ENCODE results near the gene VPS41.

VPS41 gene

GRCh38 chr7:38902449-38902848, 6.5 kb downstream of the VPS41 start:
- no peak overlapping the region for H3K4me3 ChIP-seq (ENCODE audit: control insufficient read depth, low read depth, low read length)
- DNase-seq (ENCODE audit: low read depth), result no peak
- TF ChIP-seq CTCF (IDR thresholded peaks at IDR 0.05; ENCODE audit: control insufficient read depth, insufficient read depth, low read depth, low read length, missing control alignments), result no peak

- no peak for TF ChIP-seq CTCF (IDR thresholded peaks at IDR 0.05; ENCODE audit: control insufficient read depth, insufficient read depth, low read depth, low read length, missing control alignments)
- no peak overlapping the region for H3K4me3 ChIP-seq (ENCODE audit: control insufficient read depth, low read depth, low read length)
- no peak for DNase-seq (ENCODE audit: low read depth)
Measured at GRCh38 chr7:38893061-38893460, 15.9 kb downstream of the VPS41 start.

- no peak for DNase-seq (ENCODE audit: low read depth)
- TF ChIP-seq CTCF (IDR thresholded peaks at IDR 0.05; ENCODE audit: control insufficient read depth, insufficient read depth, low read depth, low read length, missing control alignments), result no peak
Measured at GRCh38 chr7:38890597-38890996, 18.4 kb downstream of the VPS41 start.

GRCh38 chr7:38889872-38890432, 19.0 kb downstream of the VPS41 start:
- no peak for TF ChIP-seq CTCF (IDR thresholded peaks at IDR 0.05; ENCODE audit: control insufficient read depth, insufficient read depth, low read depth, low read length, missing control alignments)
- H3K4me3 ChIP-seq (ENCODE audit: control insufficient read depth, low read depth, low read length), result no peak overlapping the region
- DNase-seq (ENCODE audit: low read depth), result no peak

More at GRCh38 chr7:38890597-38890996, 18.4 kb downstream of the VPS41 start:
- H3K4me3 ChIP-seq (ENCODE audit: control insufficient read depth, low read depth, low read length), result no peak overlapping the region

- no peak for TF ChIP-seq CTCF (IDR thresholded peaks at IDR 0.05; ENCODE audit: control insufficient read depth, insufficient read depth, low read depth, low read length, missing control alignments)
- H3K4me3 ChIP-seq (ENCODE audit: control insufficient read depth, low read depth, low read length), result no peak overlapping the region
- no peak for DNase-seq (ENCODE audit: low read depth)
Measured at GRCh38 chr7:38889079-38889478, 19.9 kb downstream of the VPS41 start.

- no peak for DNase-seq (ENCODE audit: low read depth)
- no peak overlapping the region for H3K4me3 ChIP-seq (ENCODE audit: control insufficient read depth, low read depth, low read length)
- no peak for TF ChIP-seq CTCF (IDR thresholded peaks at IDR 0.05; ENCODE audit: control insufficient read depth, insufficient read depth, low read depth, low read length, missing control alignments)
Measured at GRCh38 chr7:38886265-38886664, 22.7 kb downstream of the VPS41 start.

GRCh38 chr7:38883706-38884105, 25.3 kb downstream of the VPS41 start:
- DNase-seq (ENCODE audit: low read depth), result no peak

More at GRCh38 chr7:38883706-38884105, 25.3 kb downstream of the VPS41 start:
- no peak overlapping the region for H3K4me3 ChIP-seq (ENCODE audit: control insufficient read depth, low read depth, low read length)
- no peak for TF ChIP-seq CTCF (IDR thresholded peaks at IDR 0.05; ENCODE audit: control insufficient read depth, insufficient read depth, low read depth, low read length, missing control alignments)

All from AG09309 (cell line).